ENCODE results near the gene SF1.

Gene SF1

DNA sequence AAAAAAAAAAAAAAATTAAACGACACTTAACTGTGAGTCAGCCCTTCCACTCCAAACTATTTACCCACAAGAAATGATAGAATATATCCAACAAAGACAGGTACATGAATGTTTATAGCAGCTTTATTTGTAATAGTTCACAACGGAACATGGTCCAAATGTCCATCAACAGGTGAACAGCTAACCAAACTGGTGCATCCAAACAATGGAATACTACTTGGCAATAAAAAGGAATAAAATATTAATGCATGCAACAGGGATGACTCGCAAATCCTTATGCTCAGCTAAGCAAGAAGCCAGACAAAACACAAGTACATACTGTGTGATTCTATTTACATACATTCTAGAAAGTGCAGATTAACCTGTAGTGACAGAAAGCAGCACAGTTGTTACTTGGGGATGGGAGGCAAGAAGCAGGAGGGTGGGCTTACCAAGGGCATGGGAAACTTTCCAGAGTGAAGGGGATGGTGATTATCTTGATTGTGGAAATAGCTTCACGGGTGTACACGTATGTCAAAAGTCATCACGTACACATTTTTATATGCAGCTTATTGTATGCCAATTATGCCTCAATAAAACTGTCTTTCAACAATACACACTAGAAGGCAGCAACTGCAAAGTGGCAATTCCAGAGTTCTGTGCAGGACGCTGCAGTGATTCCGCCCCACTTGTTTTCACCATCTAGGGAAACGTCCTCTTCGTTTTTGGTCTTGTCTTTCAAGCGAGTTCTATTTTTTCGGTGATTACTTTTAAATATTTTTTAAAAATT lies 6.7 kb upstream of the SF1 start:
- no peak for DNase-seq

DNA sequence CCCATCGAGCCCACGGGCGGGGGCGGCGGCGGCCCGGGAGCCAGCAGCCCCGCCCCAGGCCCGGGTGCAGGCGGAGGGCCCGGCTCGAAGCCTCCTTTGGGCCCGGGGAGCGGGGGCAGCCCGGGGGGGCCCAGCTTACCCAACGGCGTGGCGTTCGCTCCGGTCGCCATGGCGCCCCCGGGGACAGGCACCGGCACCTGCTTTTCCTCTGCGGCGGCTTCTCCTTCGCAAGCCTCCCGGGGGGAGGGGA lies 194 bp downstream of the SF1 start:
- DNase-seq: no peak

GRCh38 chr11:64777449-64778222 lies 706 bp downstream of the SF1 start:
- DNase-seq: peak; percentile 90 to 98 (median 95)

DNA sequence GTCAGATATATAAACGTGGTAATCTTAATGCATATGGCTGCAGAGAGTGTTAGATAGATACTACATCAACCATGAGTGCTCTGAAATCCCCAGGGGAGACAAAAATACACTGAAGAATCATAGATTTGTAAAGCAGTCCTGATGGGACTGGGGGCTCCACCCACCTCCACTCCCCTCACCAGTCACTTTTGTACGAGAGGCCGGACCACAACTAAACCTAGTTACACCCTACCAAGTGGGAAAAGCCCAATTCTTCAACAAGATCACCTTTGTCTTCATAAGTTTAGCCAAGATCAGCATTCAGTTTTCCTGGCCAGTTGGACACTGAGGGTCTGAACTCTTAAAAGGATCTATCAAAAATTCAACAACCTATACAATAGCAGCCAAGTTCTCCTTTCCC lies 1.5 kb downstream of the SF1 start:
- DNase-seq: no peak

DNA sequence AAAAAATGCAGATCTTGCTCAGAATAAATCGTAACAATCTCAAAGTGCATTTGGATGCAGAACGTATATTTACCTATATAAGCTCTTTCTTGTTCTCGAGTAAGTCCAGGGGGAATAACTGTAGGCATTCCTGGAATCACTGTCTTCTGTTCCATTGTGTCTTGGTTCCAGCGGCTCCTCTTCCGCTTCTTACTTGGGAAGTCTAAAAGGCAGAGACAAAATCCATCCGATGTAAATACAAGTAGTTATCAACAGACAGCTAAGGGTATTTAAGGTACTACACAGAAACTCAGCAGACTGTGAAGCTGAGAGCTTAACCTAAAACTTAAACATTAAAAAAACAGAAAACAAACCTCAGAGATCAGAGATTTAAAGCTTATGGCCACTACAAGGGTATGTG lies 1.9 kb downstream of the SF1 start:
- DNase-seq: no peak

- DNase-seq: no peak
Observed at GRCh38 chr11:64774144-64774543, 4.2 kb downstream of the SF1 start.

- peak; percentile 58 to 80 (median 75) for DNase-seq
Observed at GRCh38 chr11:64772303-64773018, 5.9 kb downstream of the SF1 start.

GRCh38 chr11:64771861-64772260 lies 6.5 kb downstream of the SF1 start:
- DNase-seq: peak; percentile 12 to 30 (median 22)

DNA sequence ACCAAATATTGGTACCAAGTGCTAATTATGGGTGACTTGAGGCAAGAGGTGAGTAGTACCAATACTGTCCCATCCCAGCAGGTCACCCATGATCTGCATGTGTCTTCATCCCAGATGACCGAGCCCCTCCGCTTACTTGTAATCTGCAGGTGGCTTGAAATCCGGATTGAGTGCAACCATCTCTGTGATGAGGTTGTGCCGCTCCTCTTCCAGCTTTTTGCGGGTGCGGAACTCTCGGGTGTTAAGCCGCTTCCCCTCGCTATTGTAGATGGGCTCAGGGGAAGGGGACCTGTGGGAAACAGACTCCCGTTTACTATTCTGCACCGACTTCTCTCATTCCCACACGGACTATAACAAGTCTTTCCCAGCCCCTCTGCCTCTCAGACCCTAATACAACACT lies 8.2 kb downstream of the SF1 start:
- no peak for DNase-seq

GRCh38 chr11:64769283-64769682 lies 9.1 kb downstream of the SF1 start:
- DNase-seq: no peak

- no peak for DNase-seq
Observed at GRCh38 chr11:64768300-64768694, 10.0 kb downstream of the SF1 start.

- peak; percentile 78 to 93 (median 86) for DNase-seq
Observed at GRCh38 chr11:64767344-64768299, 10.7 kb downstream of the SF1 start.

GRCh38 chr11:64766881-64767280 lies 11.5 kb downstream of the SF1 start:
- no peak for DNase-seq

GRCh38 chr11:64765851-64766665 lies 12.3 kb downstream of the SF1 start:
- no peak for DNase-seq

DNA sequence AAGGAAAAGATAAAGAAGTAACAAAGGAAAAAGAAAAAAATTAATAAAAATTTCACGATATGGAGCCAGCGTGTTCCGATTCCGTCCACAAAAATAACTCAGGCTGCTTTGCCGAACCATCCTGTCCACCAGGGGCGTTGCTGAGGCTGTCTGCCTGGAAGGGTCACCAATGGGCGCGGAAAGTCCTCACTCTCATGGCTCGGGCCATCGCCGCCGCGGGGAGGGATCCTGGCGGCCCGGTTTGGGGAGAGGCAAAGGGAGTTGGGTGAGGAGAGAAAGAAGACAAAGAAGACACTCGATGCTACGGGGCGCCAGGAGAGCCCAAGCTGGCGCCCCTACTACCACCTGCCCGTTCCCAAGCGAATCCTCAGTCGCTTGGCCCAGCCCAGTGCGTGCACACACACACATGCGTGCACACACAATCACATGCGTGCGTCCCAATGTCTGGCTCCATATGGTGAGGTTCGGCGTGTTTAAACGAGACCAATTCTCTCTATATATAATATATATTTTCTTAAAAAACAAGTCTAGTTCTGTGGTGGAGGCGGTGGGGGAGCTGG lies 13.0 kb downstream of the SF1 start:
- no peak for DNase-seq

DNA sequence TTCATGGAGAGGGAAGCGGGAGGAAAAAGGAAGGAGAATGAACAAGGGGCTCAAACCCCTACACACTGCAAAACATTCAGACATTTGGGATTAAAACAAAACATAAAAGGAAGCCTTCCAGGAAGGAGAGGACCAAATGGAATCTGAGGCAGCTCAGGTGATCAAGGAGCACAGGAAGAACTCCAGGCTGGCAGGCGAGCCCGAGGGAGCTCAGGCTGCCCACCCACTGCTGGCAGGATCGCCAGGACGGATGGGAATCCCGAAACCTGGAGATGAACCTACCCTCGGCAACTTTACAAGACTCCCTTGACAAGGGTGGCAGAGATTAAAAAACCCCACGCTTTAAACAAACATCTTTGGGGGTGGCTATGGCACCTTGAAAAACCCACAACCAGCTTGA lies 13.6 kb downstream of the SF1 start:
- no peak for DNase-seq

GRCh38 chr11:64764040-64764611 lies 14.2 kb downstream of the SF1 start:
- DNase-seq: no peak

- DNase-seq: no peak
Observed at GRCh38 chr11:64763526-64764039, 14.8 kb downstream of the SF1 start.

DNA sequence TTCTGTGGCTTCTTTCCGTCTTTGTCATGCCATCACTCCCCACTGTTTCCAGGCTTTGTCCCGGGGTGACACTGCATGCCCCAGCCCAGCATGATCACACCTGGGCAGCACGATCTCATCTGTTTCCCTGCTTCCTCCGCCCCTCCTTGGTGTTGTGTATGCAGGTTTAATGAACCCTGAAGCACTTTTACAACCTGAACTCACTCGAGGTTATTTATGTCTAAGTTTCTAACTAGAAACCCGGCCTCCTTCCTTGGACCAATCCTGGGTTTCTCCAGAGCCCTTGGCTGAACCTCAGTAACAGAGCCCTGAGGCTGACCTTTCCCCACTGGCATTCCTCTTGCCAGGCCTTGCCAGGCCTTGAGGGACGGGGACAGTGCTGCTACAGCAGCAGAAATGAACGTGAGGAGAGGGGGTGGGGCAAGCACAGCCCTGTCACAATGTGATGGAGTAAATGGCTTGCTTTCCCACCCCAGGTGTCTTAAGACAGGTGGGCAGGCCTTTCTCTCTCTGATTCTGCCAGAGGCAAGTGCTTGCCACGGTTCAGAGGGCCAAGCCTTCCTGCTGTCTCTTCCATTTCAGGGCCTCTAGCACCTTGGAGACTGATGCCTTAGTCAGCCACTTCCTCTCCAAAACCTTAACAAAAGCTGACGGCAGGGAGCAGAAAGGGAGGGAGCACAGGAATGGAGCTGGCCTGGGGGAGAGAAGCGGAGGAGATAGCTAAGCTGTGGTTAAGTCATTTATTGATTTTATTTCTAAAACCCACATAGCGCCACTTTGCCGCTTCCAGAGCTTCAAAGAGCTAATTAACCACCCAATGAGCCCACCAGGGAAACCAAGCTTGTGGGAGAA lies 15.4 kb downstream of the SF1 start:
- no peak for DNase-seq

GRCh38 chr11:64762277-64762673 lies 16.1 kb downstream of the SF1 start:
- DNase-seq: no peak
